ENCODE measurements around the gene PARS2.
A peak's percentile ranks its signal among the peaks of the same experiment; 100 is the strongest.

PARS2 gene

GRCh38 chr1:54736685-54737084, 27.6 kb downstream of the PARS2 start:
- DNase-seq (ENCODE audit: low spot score): no peak

GRCh38 chr1:54728027-54728426, 36.3 kb downstream of the PARS2 start:
- DNase-seq (ENCODE audit: low spot score): no peak

- DNase-seq (ENCODE audit: low spot score): no peak
Observed at GRCh38 chr1:54724771-54725170, 39.6 kb downstream of the PARS2 start.

GRCh38 chr1:54723985-54724384, 40.3 kb downstream of the PARS2 start:
- DNase-seq (ENCODE audit: low spot score): no peak

GRCh38 chr1:54721719-54722118, 42.6 kb downstream of the PARS2 start:
- no peak for DNase-seq (ENCODE audit: low spot score)

- DNase-seq (ENCODE audit: low spot score): no peak
Observed at GRCh38 chr1:54716299-54717047, 47.9 kb downstream of the PARS2 start.

GRCh38 chr1:54715493-54716298, 48.6 kb downstream of the PARS2 start, which contains the start of gene TTC4:
Gene TTC4, plus strand, starts transcription at chr1:54715861. Its CDS starts 48 bp downstream, at chr1:54715909.
- DNase-seq (ENCODE audit: low spot score): peak; percentile 92

- no peak for DNase-seq (ENCODE audit: low spot score)
Observed at GRCh38 chr1:54714881-54715492, 49.3 kb downstream of the PARS2 start.

GRCh38 chr1:54711536-54711935, 52.8 kb downstream of the PARS2 start:
- DNase-seq (ENCODE audit: low spot score): no peak

GRCh38 chr1:54710841-54711240, 53.5 kb downstream of the PARS2 start:
- DNase-seq (ENCODE audit: low spot score): no peak

GRCh38 chr1:54710434-54710833, 53.9 kb downstream of the PARS2 start:
- DNase-seq (ENCODE audit: low spot score): no peak

- no peak for DNase-seq (ENCODE audit: low spot score)
Observed at GRCh38 chr1:54709547-54710292, 54.6 kb downstream of the PARS2 start.

GRCh38 chr1:54708385-54708784, 55.9 kb downstream of the PARS2 start:
- DNase-seq (ENCODE audit: low spot score): no peak

All from Ammon's horn (tissue), 1 donor.